K562 (cell line): ENCODE data around the gene TXLNA. TPM values are rescaled to one million over a fixed set of nuclear protein-coding genes. Genes with fewer than 3 reads are reported as not detected.

Source experiments
- ATAC-seq: fragments of 200-7000 bp; cut with Tn5 transposase; 3 replicates; pipeline ENCODE4 v1.9.1; 2020; ENCODE audit warnings: moderate library complexity
- BruUV-seq: library from RNA; stranded (reverse); fragments of 400-500 nt; replicated peaks from 2 replicates; lab custom pipeline; 2021; lab: Mats Ljungman, UMichigan
- CTCF ChIA-PET: fragments of 300-600 bp; formaldehyde crosslinking; extraction: SDS; loops from one replicate; lab custom pipeline; 2021; ENCODE audit warnings: low intra/inter-chr PET ratio; lab: Yijun Ruan, JAX
- POLR2A ChIA-PET: fragments of 300-600, 350-650 bp; sonication (Branson Sonifier 250); formaldehyde crosslinking; extraction: SDS; loops from one replicate; lab custom pipeline; 2021; ENCODE audit warnings: antibody characterized with exemption, inconsistent platforms; lab: Yijun Ruan, JAX
- DNase-seq, 4 experiments: peaks; one replicate each; pipeline versions ENCODE4 v3.0.0 to v3.0.0-alpha.2; 2011 to 2018; ENCODE audit warnings: low spot score in 3 of 4, mixed read lengths in 3 of 4; ENCODE audit errors: extremely low read depth in 1 of 4
- FAIRE-seq: peaks from 2 replicates; lab custom pipeline; 2011; peaks lifted over from hg19 to GRCh38; lab: Jason Lieb, UNC
- H2AFZ ChIP-seq: 2 replicates; pipeline ENCODE4 v1.6.0; 2011; ENCODE audit warnings: low read depth, low read length, control low read depth, inconsistent platforms
- H3K27ac ChIP-seq: fragments of 200-600 bp; 3 replicates; pipeline ENCODE4 v1.8.0; 2011; ENCODE audit warnings: low read depth, mild to moderate bottlenecking, control low read depth, inconsistent platforms, low read length, moderate library complexity, mixed read lengths; ENCODE audit errors: extremely low read depth
- H3K27me3 ChIP-seq, 2 experiments: fragments of 300-600 bp in 1 of 2; 2 replicates in 1 of 2; 3 replicates in 1 of 2; pipeline versions ENCODE4 v1.6.0 to v1.8.0; 2011; ENCODE audit warnings: inconsistent platforms in 2 of 2, low read length in 2 of 2, mild to moderate bottlenecking in 1 of 2, mixed read lengths in 1 of 2, moderate library complexity in 1 of 2; ENCODE audit not compliant: control insufficient read depth in 2 of 2, insufficient read depth in 2 of 2
- H3K36me3 ChIP-seq: fragments of 300-600 bp; 3 replicates; pipeline ENCODE4 v1.8.0; 2011; ENCODE audit warnings: mild to moderate bottlenecking, low read length, inconsistent platforms; ENCODE audit not compliant: control insufficient read depth, insufficient read depth
- H3K4me1 ChIP-seq, 2 experiments: fragments of 200-600 bp in 1 of 2; replicated peaks in 1 of 2; 2 replicates in 1 of 2; 3 replicates in 1 of 2; pipeline versions ENCODE4 v1.5.1 to v1.8.0; 2011; ENCODE audit warnings: inconsistent platforms in 2 of 2, low read length in 2 of 2, mild to moderate bottlenecking in 1 of 2, mixed read lengths in 1 of 2, moderate library complexity in 1 of 2; ENCODE audit not compliant: control insufficient read depth in 2 of 2, insufficient read depth in 2 of 2
- H3K4me2 ChIP-seq: 2 replicates; pipeline ENCODE4 v1.6.1; 2011; ENCODE audit warnings: low read length, control low read depth, inconsistent platforms, mixed read lengths; ENCODE audit not compliant: insufficient read depth
- H3K4me3 ChIP-seq: fragments of 200-600 bp; sonication (generic), shearing (Covaris generic); 2 replicates; pipeline ENCODE4 v1.5.1; 2016; ENCODE audit warnings: control low read depth, inconsistent platforms
- H3K79me2 ChIP-seq: fragments of 200-600 bp; 3 replicates; pipeline ENCODE4 v1.8.0; 2011; ENCODE audit warnings: low read length, inconsistent platforms; ENCODE audit not compliant: control insufficient read depth, insufficient read depth
- H3K9ac ChIP-seq, 2 experiments: 2 replicates each; pipeline versions ENCODE4 v1.6.0 to v1.6.1; 2011; ENCODE audit warnings: low read depth in 2 of 2, low read length in 2 of 2, control low read depth in 1 of 2, inconsistent platforms in 1 of 2, mild to moderate bottlenecking in 1 of 2, mixed read lengths in 1 of 2; ENCODE audit not compliant: insufficient read depth in 1 of 2
- H3K9me1 ChIP-seq: one replicate; pipeline ENCODE4 v1.6.0; 2011; ENCODE audit warnings: inconsistent platforms, mild to moderate bottlenecking, low read length, moderate library complexity; ENCODE audit not compliant: control insufficient read depth, insufficient read depth
- H3K9me3 ChIP-seq: replicated peaks from 2 replicates; pipeline ENCODE4 v1.5.1; 2011; ENCODE audit warnings: low read depth, low read length, inconsistent platforms; ENCODE audit not compliant: control insufficient read depth, insufficient read depth
- H4K20me1 ChIP-seq: replicated peaks from 2 replicates; pipeline ENCODE4 v1.6.1; 2011; ENCODE audit warnings: low read length, inconsistent platforms, mixed read lengths; ENCODE audit not compliant: control insufficient read depth, insufficient read depth
- BACH1 ChIP-seq: fragments of 200-800 bp; sonication (Bioruptor generic); IDR thresholded peaks from 2 replicates; pipeline ENCODE4 v1.6.1; 2016; ENCODE audit warnings: missing genetic modification characterization, missing compliant biosample characterization
- DDX20 ChIP-seq: fragments of 450-650 bp; IDR thresholded peaks from 2 replicates; pipeline ENCODE4 v1.6.1; 2016; ENCODE audit warnings: missing genetic modification characterization, low read depth, mild to moderate bottlenecking, missing compliant biosample characterization, moderate library complexity
- HDGF ChIP-seq: fragments of 450-650 bp; IDR thresholded peaks from 2 replicates; pipeline ENCODE4 v1.6.1; 2016
- L3MBTL2 ChIP-seq: fragments of 450-650 bp; IDR thresholded peaks from 2 replicates; pipeline ENCODE4 v1.6.1; 2016; ENCODE audit warnings: mild to moderate bottlenecking, moderate library complexity
- MTF1 ChIP-seq: fragments of 250-450 bp; sonication (Bioruptor Pico); IDR thresholded peaks from 2 replicates; pipeline ENCODE4 v1.9.0; 2021; ENCODE audit warnings: moderate library complexity, mild to moderate bottlenecking, inconsistent platforms, borderline replicate concordance
- OTX1 ChIP-seq: fragments of 450-650 bp; formaldehyde crosslinking; IDR thresholded peaks from 2 replicates; pipeline ENCODE4 v1.4.0; 2022; ENCODE audit warnings: mild to moderate bottlenecking
- PPARD ChIP-seq: fragments of 250-450 bp; sonication (Bioruptor Pico); IDR thresholded peaks from 2 replicates; pipeline ENCODE4 v1.8.0; 2022; ENCODE audit warnings: inconsistent platforms, mild to moderate bottlenecking, moderate library complexity
- SMAD3 ChIP-seq: fragments of 450-650 bp; formaldehyde crosslinking; conservative IDR thresholded peaks from 2 replicates; pipeline ENCODE4 v1.4.0; 2020; ENCODE audit warnings: mild to moderate bottlenecking
- ZBTB7A ChIP-seq: IDR thresholded peaks from 2 replicates; pipeline ENCODE4 v1.6.1; 2011; ENCODE audit warnings: low read depth, mild to moderate bottlenecking, low read length, moderate library complexity, borderline replicate concordance; ENCODE audit not compliant: control insufficient read depth
- ZFP1 ChIP-seq: fragments of 450-650 bp; formaldehyde crosslinking; IDR thresholded peaks from 2 replicates; pipeline ENCODE4 v1.4.0; 2020; ENCODE audit warnings: mild to moderate bottlenecking, mixed read lengths
- ZNF165 ChIP-seq: fragments of 250-450 bp; sonication (Bioruptor Pico); IDR thresholded peaks from 2 replicates; pipeline ENCODE4 v1.4.0; 2020; ENCODE audit warnings: borderline replicate concordance
- ZNF175 ChIP-seq: fragments of 200-800 bp; sonication (Bioruptor generic); IDR thresholded peaks from 2 replicates; pipeline ENCODE4 v1.6.1; 2016; ENCODE audit warnings: low read depth, mild to moderate bottlenecking, missing genetic modification characterization, missing compliant biosample characterization
- ZNF184 ChIP-seq: sonication (generic); formaldehyde crosslinking; IDR thresholded peaks from 2 replicates; pipeline ENCODE4 v1.5.0; 2020; ENCODE audit warnings: missing genetic modification reagents
- ZNF431 ChIP-seq: sonication (generic); formaldehyde crosslinking; IDR thresholded peaks from 2 replicates; pipeline ENCODE4 v1.8.0; 2022; ENCODE audit warnings: mild to moderate bottlenecking, missing genetic modification reagents
- ZNF445 ChIP-seq: fragments of 250-450 bp; sonication (Bioruptor Pico); IDR thresholded peaks from 2 replicates; pipeline ENCODE4 v1.4.0; 2020; ENCODE audit warnings: low read depth, mild to moderate bottlenecking, moderate library complexity
- ZNF77 ChIP-seq: fragments of 250-450 bp; sonication (Bioruptor Pico); IDR thresholded peaks from 2 replicates; pipeline ENCODE4 v1.5.0; 2020
- WGBS: fragments of 100-300 bp; shearing (Covaris generic); methylation state at CpG from one replicate; pipeline ENCODE4 v1.1.6; 2016; ENCODE audit warnings: low coverage, mixed read lengths; ENCODE audit not compliant: insufficient coverage; ENCODE audit errors: missing lambda C conversion rate; 5-methylcytosine and 5-hydroxymethylcytosine counted together
- in situ Hi-C: fragments of 300-500 bp; cut with MboI; formaldehyde crosslinking; loops from 4 replicates; pipeline ENCODE4 v1.15.0; 2018; ENCODE audit warnings: inconsistent platforms, mixed read lengths
- intact Hi-C: fragments of 100-400 bp; cut with micrococcal nuclease; formaldehyde crosslinking; loops from 2 replicates; pipeline ENCODE4 v1.14.2; 2022
- polyA plus RNA-seq, 8 experiments: library from polyadenylated mRNA; depleted of rRNA in 4 of 8; stranded (reverse) in 5 of 8; unstranded in 3 of 8; fragments of >200 nt; fragmentation: Nextera tagmentation in 2 of 8; fragmentation: Illumina TruSeq in 1 of 8; extraction: Ambion mirVana in 2 of 8; extraction: Trizol in 1 of 8; gene quantifications; 2 replicates each; pipeline versions ENCODE4 v1.2.1 to v1.2.3, GENCODE V29; 2011 to 2014; ENCODE audit warnings: inconsistent platforms in 1 of 8, missing spikeins in 1 of 8
- total RNA-seq, 7 experiments: library from RNA; depleted of rRNA in 6 of 7; stranded (reverse); fragments of >200 nt in 6 of 7; fragmentation: Illumina TruSeq in 2 of 7; extraction: Trizol in 2 of 7; gene quantifications; 2 replicates each; pipeline versions ENCODE4 v1.2.1 to v1.2.3, GENCODE V29; 2011 to 2021; ENCODE audit warnings: low replicate concordance in 1 of 7
- TF ChIP-seq, protein P1 (sequence below), 3 experiments: fragments of 200-800 bp in 1 of 3; sonication (Bioruptor generic) in 1 of 3; sonication (generic) in 1 of 3; formaldehyde crosslinking in 1 of 3; IDR thresholded peaks; 2 replicates each; pipeline versions ENCODE4 v1.6.1 to v1.8.0; 2016 to 2022; ENCODE audit warnings: mild to moderate bottlenecking in 2 of 3, missing compliant biosample characterization in 2 of 3, missing genetic modification characterization in 2 of 3, missing genetic modification reagents in 1 of 3

TXLNA gene
- total and polyA plus RNA-seq, 9 of the 15 experiments (the other 6 are each of a cell fraction or from before 2014, with no cell fraction given), result 9.2 to 54.5 (median 39.3) TPM

DNA sequence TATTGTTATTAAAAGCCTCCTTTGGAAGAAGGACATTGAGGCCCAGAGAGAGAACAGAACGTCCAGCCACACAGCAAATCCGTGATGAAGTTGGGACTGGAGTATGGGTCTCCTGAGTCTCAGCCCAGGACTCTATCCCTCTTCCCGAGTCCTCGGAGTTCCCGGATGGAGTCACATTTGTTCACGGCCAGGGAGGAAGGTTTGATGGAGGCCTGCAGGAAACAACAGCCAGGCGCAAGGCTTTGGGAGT lies 357 bp upstream of the TXLNA start:
- in situ Hi-C loops (no loop called here), intact Hi-C loops (loop anchor here (2.0 to 5.0 kb wide), 2 partner anchors 72 to 106 kb away; partner anchors contain the start of genes KPNA6 and TMEM39B)
- peak overlapping the region; percentile 92 for H3K4me2 ChIP-seq
- H3K9me1 ChIP-seq, result no peaks in the 10 kb centered on the region
- ChIA-PET CTCF (interaction anchor here (1.2 kb wide), 1 partner anchor 49 kb away, joined by 3 read pairs; no protein-coding TSS in a partner anchor), POLR2A (interaction anchor here (0.6 to 11.6 kb wide), 25 partner anchors 9 to 1991 kb away, joined by 3 to 201 read pairs (median 4); partner anchors contain the start of genes CCDC28B, KPNA6 and MARCKSL1)
- peak overlapping the region; percentile 89 for H3K27ac ChIP-seq
- H4K20me1 ChIP-seq, result no peaks in the 10 kb centered on the region; the same call in 1 of the 2 replicates
- peak overlapping the region; percentile 77 for H3K4me3 ChIP-seq
- no peak for DNase-seq
- no peaks in the 10 kb centered on the region for H3K27me3 ChIP-seq
- no peaks in the 10 kb centered on the region for H3K9me3 ChIP-seq
- H2AFZ ChIP-seq, result peak overlapping the region; percentile 97
- peak overlapping the region; percentile 94 to 97 for H3K9ac ChIP-seq
- FAIRE-seq, result no peak
- peaks cover 44% of the 10 kb centered on the region for H3K79me2 ChIP-seq
- ATAC-seq, result no peak; the same call in 2 of the 3 replicates
- H3K36me3 ChIP-seq, result peaks cover 38% of the 10 kb centered on the region
- TSS peak; percentile 95 for BruUV-seq
- WGBS, result 6% methylated on average over 7 of the region's 7 CpGs
- peaks cover 25 to 30% of the 10 kb centered on the region in 2 experiments for H3K4me1 ChIP-seq
- TF ChIP-seq OTX1 (CRISPR knock-in tag) (peak; percentile 74; the same call in 1 of the 2 replicates), ZNF184 (CRISPR knock-in tag) (no peak), ZNF77 (CRISPR knock-in tag) (no peak), BACH1 (tag) (no peak; the same call in 1 of the 2 replicates), ZNF431 (CRISPR knock-in tag) (no peak), ZNF165 (0 out of 2 replicates have a peak, but pooled peaks have one; percentile 66), PPARD (CRISPR knock-in tag) (peak; percentile 12; the same call in 1 of the 2 replicates), ZNF175 (CRISPR knock-in tag) (no peak), HDGF (peak; percentile 39; the same call in 1 of the 2 replicates), DDX20 (tag) (peak; percentile 67; the same call in 1 of the 2 replicates), ZBTB7A (no peak), ZFP1 (CRISPR knock-in tag) (0 out of 2 replicates have a peak, but pooled peaks have one; percentile 51), MTF1 (CRISPR knock-in tag) (peak; percentile 70; the same call in 1 of the 2 replicates), L3MBTL2 (no peak), ZNF445 (CRISPR knock-in tag) (0 out of 2 replicates have a peak, but pooled peaks have one; percentile 21), SMAD3 (CRISPR knock-in tag) (0 out of 2 replicates have a peak, but pooled peaks have one; percentile 54)
- TF ChIP-seq, protein P1, sequence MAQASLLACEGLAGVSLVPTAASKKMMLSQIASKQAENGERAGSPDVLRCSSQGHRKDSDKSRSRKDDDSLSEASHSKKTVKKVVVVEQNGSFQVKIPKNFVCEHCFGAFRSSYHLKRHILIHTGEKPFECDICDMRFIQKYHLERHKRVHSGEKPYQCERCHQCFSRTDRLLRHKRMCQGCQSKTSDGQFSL (CRISPR knock-in tag; IDR thresholded peaks at IDR 0.05), result no peak
- TF ChIP-seq, protein P1 (tag; IDR thresholded peaks at IDR 0.05), result peak in 1 of 2 experiments; percentile 76; a peak in 2 of 4 replicates
